ENCODE measurements around the gene APOB.
"Not testable (repeated sequence)": the region's sequence is repeated elsewhere in the genome, so short reads cannot be mapped to it uniquely, and the experiment has no call there.

APOB gene

GRCh38 chr2:21033237-21034155, 10.4 kb downstream of the APOB start:
- DNase-seq: no peak

GRCh38 chr2:21032338-21033236, 11.3 kb downstream of the APOB start:
- DNase-seq: no peak

- DNase-seq: no peak
Measured at GRCh38 chr2:21030983-21031968, 12.6 kb downstream of the APOB start.

GRCh38 chr2:21029519-21029918, 14.4 kb downstream of the APOB start:
- no peak for DNase-seq

- not testable (repeated sequence) for DNase-seq
Measured at GRCh38 chr2:21028951-21029350, 14.9 kb downstream of the APOB start.

GRCh38 chr2:21028021-21028947, 15.6 kb downstream of the APOB start:
- no peak for DNase-seq

- no peak for DNase-seq
Measured at GRCh38 chr2:21026479-21027282, 17.2 kb downstream of the APOB start.

GRCh38 chr2:21025690-21026478, 18.0 kb downstream of the APOB start:
- no peak for DNase-seq

GRCh38 chr2:21024722-21025389, 19.0 kb downstream of the APOB start:
- DNase-seq: no peak

- DNase-seq: no peak
Measured at GRCh38 chr2:21024198-21024597, 19.7 kb downstream of the APOB start.

- no peak for DNase-seq
Measured at GRCh38 chr2:21023419-21024181, 20.3 kb downstream of the APOB start.

- DNase-seq: no peak
Measured at GRCh38 chr2:21022792-21023367, 21.0 kb downstream of the APOB start.

GRCh38 chr2:21021430-21021829, 22.4 kb downstream of the APOB start:
- DNase-seq: no peak

GRCh38 chr2:21020668-21021288, 23.1 kb downstream of the APOB start:
- DNase-seq: no peak

- no peak for DNase-seq
Measured at GRCh38 chr2:21020031-21020667, 23.7 kb downstream of the APOB start.

GRCh38 chr2:21019678-21020021, 24.2 kb downstream of the APOB start:
- no peak for DNase-seq

Measured in NCI-H187 treated with DMSO at 0.1 percent for 48 hours (cell line).